ENCODE results near the gene DCTN2. TPM values are rescaled to one million over a fixed set of nuclear protein-coding genes. Genes with fewer than 3 reads are reported as not detected.

Gene DCTN2
- total RNA-seq, 2 donors from 2014 or later: 110 to 114 TPM

- Histone ChIP-seq H3K9ac (ENCODE audit: extremely low read depth, low read length, poor library complexity, severe bottlenecking) (no peak overlapping the region), H3K27ac (ENCODE audit: low read depth, low read length) (no peak overlapping the region), H3K36me3 (ENCODE audit: control insufficient read depth, insufficient read depth, low read length) (no peaks in the 10 kb centered on the region), H3K27me3 (ENCODE audit: control insufficient read depth, insufficient read depth, low read length, poor library complexity, severe bottlenecking) (peaks cover 32% of the 10 kb centered on the region), H3K4me3 (ENCODE audit: low read length) (no peak overlapping the region), H3K9me3 (ENCODE audit: control insufficient read depth, low read length) (no peaks in the 10 kb centered on the region), H3K4me1 (ENCODE audit: control insufficient read depth, insufficient read depth, low read length) (no peaks in the 10 kb centered on the region)
- TF ChIP-seq, protein P1, sequence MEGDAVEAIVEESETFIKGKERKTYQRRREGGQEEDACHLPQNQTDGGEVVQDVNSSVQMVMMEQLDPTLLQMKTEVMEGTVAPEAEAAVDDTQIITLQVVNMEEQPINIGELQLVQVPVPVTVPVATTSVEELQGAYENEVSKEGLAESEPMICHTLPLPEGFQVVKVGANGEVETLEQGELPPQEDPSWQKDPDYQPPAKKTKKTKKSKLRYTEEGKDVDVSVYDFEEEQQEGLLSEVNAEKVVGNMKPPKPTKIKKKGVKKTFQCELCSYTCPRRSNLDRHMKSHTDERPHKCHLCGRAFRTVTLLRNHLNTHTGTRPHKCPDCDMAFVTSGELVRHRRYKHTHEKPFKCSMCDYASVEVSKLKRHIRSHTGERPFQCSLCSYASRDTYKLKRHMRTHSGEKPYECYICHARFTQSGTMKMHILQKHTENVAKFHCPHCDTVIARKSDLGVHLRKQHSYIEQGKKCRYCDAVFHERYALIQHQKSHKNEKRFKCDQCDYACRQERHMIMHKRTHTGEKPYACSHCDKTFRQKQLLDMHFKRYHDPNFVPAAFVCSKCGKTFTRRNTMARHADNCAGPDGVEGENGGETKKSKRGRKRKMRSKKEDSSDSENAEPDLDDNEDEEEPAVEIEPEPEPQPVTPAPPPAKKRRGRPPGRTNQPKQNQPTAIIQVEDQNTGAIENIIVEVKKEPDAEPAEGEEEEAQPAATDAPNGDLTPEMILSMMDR (conservative IDR thresholded peaks at IDR 0.05): no peak
- no peak for DNase-seq
- Mint-ChIP-seq H3K9me3 (no peaks in the 10 kb centered on the region), H3K27ac (no peak overlapping the region), H3K4me3 (no peak overlapping the region), H3K4me1 (peaks cover 12% of the 10 kb centered on the region), H3K27me3 (ENCODE audit: insufficient read depth) (peaks cover 36% of the 10 kb centered on the region), H3K36me3 (ENCODE audit: low read depth) (no peaks in the 10 kb centered on the region)
- WGBS, 2 experiments (ENCODE audit: insufficient coverage in 1 of 2, insufficient read length in 1 of 2): 52% methylated on average over 2 of the region's 2 CpGs; no CpG with 5 or more reads in 1 of the 2 experiments
Observed at GRCh38 chr12:57552306-57552651, 5.3 kb upstream of the DCTN2 start.

DNA sequence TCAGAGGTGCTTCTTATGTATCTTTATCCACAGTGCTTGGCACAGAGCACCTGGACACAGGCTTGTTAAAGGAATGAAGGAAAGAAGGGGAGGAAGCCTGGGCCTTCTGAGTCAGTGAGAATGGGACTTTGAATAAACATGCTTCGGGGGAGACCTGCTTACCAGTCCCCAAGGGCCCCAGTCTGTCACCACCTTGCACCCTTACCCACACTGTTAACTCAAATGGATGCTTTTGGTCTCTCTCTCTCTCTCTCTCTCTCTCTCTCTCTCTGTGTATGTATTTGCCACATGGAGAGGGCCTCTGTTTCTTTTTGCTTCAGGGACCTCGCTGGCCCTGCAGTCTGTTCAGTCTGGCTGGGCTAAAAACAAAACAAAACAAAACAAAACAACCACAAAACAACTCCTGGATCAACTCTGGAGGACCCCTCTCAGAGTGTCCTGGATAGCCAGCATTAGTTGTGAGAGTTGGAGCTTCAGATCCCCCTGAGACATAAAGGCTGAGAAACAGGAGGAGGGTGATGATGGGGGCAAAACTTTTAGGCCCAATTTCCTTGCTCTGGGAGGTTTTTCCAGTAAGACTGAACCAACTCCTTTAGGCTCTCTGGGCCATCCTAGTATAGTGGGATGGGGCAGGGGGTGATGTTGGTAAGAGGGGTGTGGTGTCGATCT is 4.8 kb upstream of the DCTN2 start:
- Histone ChIP-seq H3K9me3 (ENCODE audit: control insufficient read depth, low read length) (no peaks in the 10 kb centered on the region), H3K4me1 (ENCODE audit: control insufficient read depth, insufficient read depth, low read length) (no peaks in the 10 kb centered on the region), H3K27me3 (ENCODE audit: control insufficient read depth, insufficient read depth, low read length, poor library complexity, severe bottlenecking) (peaks cover 32% of the 10 kb centered on the region), H3K9ac (ENCODE audit: extremely low read depth, low read length, poor library complexity, severe bottlenecking) (no peak overlapping the region), H3K4me3 (ENCODE audit: low read length) (no peak overlapping the region), H3K27ac (ENCODE audit: low read depth, low read length) (no peak overlapping the region), H3K36me3 (ENCODE audit: control insufficient read depth, insufficient read depth, low read length) (no peaks in the 10 kb centered on the region)
- Mint-ChIP-seq H3K36me3 (ENCODE audit: low read depth) (no peaks in the 10 kb centered on the region), H3K4me1 (peaks cover 14% of the 10 kb centered on the region), H3K9me3 (no peaks in the 10 kb centered on the region), H3K4me3 (no peak overlapping the region), H3K27me3 (ENCODE audit: insufficient read depth) (peaks cover 38% of the 10 kb centered on the region), H3K27ac (no peak overlapping the region)
- TF ChIP-seq, protein P1 (conservative IDR thresholded peaks at IDR 0.05): no peak
- 38 to 78% methylated on average over 1 to 3 of the region's 3 CpGs for WGBS, 2 experiments (ENCODE audit: insufficient coverage in 1 of 2, insufficient read length in 1 of 2)
- no peak for DNase-seq

- H3K4me1 Mint-ChIP-seq: peaks cover 20% of the 10 kb centered on the region
- WGBS, 2 experiments (ENCODE audit: insufficient coverage in 1 of 2, insufficient read length in 1 of 2): 42 to 86% methylated on average over 1 to 5 of the region's 7 CpGs
- H3K27me3 ChIP-seq (ENCODE audit: control insufficient read depth, insufficient read depth, low read length, poor library complexity, severe bottlenecking): peaks cover 32% of the 10 kb centered on the region
Observed at GRCh38 chr12:57550641-57551549, 3.9 kb upstream of the DCTN2 start.

More at GRCh38 chr12:57550641-57551549, 3.9 kb upstream of the DCTN2 start:
- H3K36me3 ChIP-seq (ENCODE audit: control insufficient read depth, insufficient read depth, low read length): no peaks in the 10 kb centered on the region
- DNase-seq: no peak
- H3K4me3 Mint-ChIP-seq: peak overlapping the region; percentile 70
- no peaks in the 10 kb centered on the region for H3K9me3 Mint-ChIP-seq
- TF ChIP-seq, protein P1 (conservative IDR thresholded peaks at IDR 0.05): no peak
- no peak overlapping the region for H3K9ac ChIP-seq (ENCODE audit: extremely low read depth, low read length, poor library complexity, severe bottlenecking)
- peaks cover 4% of the 10 kb centered on the region for H3K4me1 ChIP-seq (ENCODE audit: control insufficient read depth, insufficient read depth, low read length)
- H3K4me3 ChIP-seq (ENCODE audit: low read length): peak overlapping the region; percentile 81
- no peak overlapping the region for H3K27ac Mint-ChIP-seq
- H3K27ac ChIP-seq (ENCODE audit: low read depth, low read length): no peak overlapping the region
- no peaks in the 10 kb centered on the region for H3K36me3 Mint-ChIP-seq (ENCODE audit: low read depth)
- peaks cover 38% of the 10 kb centered on the region for H3K27me3 Mint-ChIP-seq (ENCODE audit: insufficient read depth)
- no peaks in the 10 kb centered on the region for H3K9me3 ChIP-seq (ENCODE audit: control insufficient read depth, low read length)
